ENCODE data around the gene DUSP6. TPM values are rescaled to one million over a fixed set of nuclear protein-coding genes. Genes with fewer than 3 reads are reported as not detected.

The DUSP6 gene
- total and polyA plus RNA-seq, 2 of the 8 experiments (the other 6 are each of a cell fraction or from before 2014, with no cell fraction given): 99.3 to 179 TPM

DNA sequence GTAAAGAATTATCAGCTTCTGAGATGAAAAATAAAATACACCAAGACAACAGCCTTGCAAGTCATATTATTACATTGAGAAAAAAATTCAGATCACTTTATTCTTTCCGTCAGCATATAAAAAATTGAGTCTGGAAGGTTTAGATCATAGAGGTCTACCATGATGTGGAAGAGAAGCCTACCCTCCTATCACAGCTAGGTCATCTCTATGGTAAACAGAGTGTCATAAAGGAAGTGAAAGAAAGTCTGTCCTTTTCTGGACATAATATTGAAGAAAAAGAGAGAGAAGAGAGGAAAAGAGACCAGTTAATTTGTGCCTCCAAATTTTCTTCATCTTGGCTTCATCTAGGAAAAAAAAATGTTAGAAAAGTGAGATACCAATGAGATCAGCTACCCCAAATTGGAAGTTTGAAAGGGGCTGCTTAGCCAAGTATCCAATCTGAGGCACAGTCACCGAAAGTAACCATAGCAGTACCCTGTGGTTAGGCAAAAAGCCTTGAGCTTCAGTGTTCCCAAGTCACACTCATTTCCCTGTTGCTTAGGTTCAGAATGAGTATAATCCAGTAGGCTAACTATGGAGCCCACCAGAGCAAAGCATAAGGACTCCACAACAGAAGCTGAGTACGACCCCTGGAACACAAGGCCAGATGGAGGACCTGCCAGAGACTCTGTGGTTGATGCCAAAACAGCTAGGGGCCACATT lies 38.1 kb downstream of the DUSP6 start:
- Histone ChIP-seq H3K36me3 (ENCODE audit: control insufficient read depth in 2 of 4, insufficient read depth in 4 of 4, low read length in 3 of 4) (no peaks in the 10 kb centered on the region), H3K4me3 (ENCODE audit: extremely low read depth in 1 of 4, insufficient read depth in 2 of 4, low read depth in 3 of 4, low read length in 4 of 4) (no peak overlapping the region), H2AFZ (ENCODE audit: low read length) (no peak overlapping the region), H3K4ac (replicated peaks; ENCODE audit: insufficient read length, low read depth, low read length) (no peak overlapping the region), H4K91ac (replicated peaks; ENCODE audit: insufficient read length, low read length) (no peak overlapping the region), H4K20me1 (replicated peaks in 1 of 2; ENCODE audit: control insufficient read depth in 1 of 2, insufficient read depth in 2 of 2, low read length in 2 of 2) (no peaks in the 10 kb centered on the region), H4K8ac (ENCODE audit: extremely low read depth, insufficient read depth, low read length) (no peak overlapping the region), H3K79me1 (ENCODE audit: low read depth, low read length) (no peaks in the 10 kb centered on the region), H2AK5ac (ENCODE audit: low read depth, low read length) (no peak overlapping the region), H3K9ac (replicated peaks in 1 of 4; ENCODE audit: extremely low read depth in 1 of 4, low read depth in 3 of 4, low read length in 3 of 4) (no peak overlapping the region), H3K4me1 (replicated peaks in 1 of 4; ENCODE audit: control insufficient read depth in 3 of 4, insufficient read depth in 4 of 4, low read length in 3 of 4) (peaks cover 0 to 5% (median 0%) of the 10 kb centered on the region in 4 experiments; a peak in 1 of 7 replicates), H2BK20ac (ENCODE audit: low read length) (no peak overlapping the region), H2BK12ac (ENCODE audit: low read depth, low read length) (no peak overlapping the region), H3K18ac (ENCODE audit: extremely low read depth, low read length) (no peak overlapping the region), H3K56ac (replicated peaks; ENCODE audit: insufficient read length, low read depth, low read length) (no peak overlapping the region), H2BK5ac (ENCODE audit: low read depth, low read length) (no peak overlapping the region), H3K27me3 (replicated peaks in 1 of 4; ENCODE audit: control insufficient read depth in 3 of 4, extremely low read depth in 1 of 4, insufficient read depth in 3 of 4, low read length in 3 of 4) (peaks cover 0 to 1% (median 0%) of the 10 kb centered on the region in 4 experiments; a peak in 1 of 7 replicates), H2BK120ac (replicated peaks; ENCODE audit: low read depth, low read length) (no peak overlapping the region), H3K9me3 (ENCODE audit: insufficient read depth in 2 of 2, low read depth in 1 of 2, low read length in 1 of 2) (no peaks in the 10 kb centered on the region), H2BK15ac (ENCODE audit: low read length) (no peak overlapping the region), H3K4me2 (ENCODE audit: insufficient read depth in 1 of 2, low read depth in 2 of 2, low read length in 2 of 2) (no peak overlapping the region), H3K79me2 (ENCODE audit: control insufficient read depth in 1 of 2, insufficient read depth in 2 of 2, low read length in 2 of 2) (no peaks in the 10 kb centered on the region), H3K27ac (ENCODE audit: low read depth, low read length) (no peak overlapping the region), H3K23ac (ENCODE audit: insufficient read length) (no peak overlapping the region), H3K23me2 (ENCODE audit: low read depth, low read length) (no peaks in the 10 kb centered on the region), H3K14ac (ENCODE audit: insufficient read length) (no peak overlapping the region), H4K5ac (ENCODE audit: insufficient read length, low read depth, low read length) (no peak overlapping the region)
- TF ChIP-seq SP2 (IDR thresholded peaks at IDR 0.05; ENCODE audit: low read length) (no peak), CHD2 (IDR thresholded peaks at IDR 0.05; ENCODE audit: low read length) (no peak), RAD21 (IDR thresholded peaks at IDR 0.05 in 1 of 2, conservative IDR thresholded peaks at IDR 0.05 in 1 of 2; ENCODE audit: low read depth in 2 of 2, low read length in 2 of 2) (no peak)
- no peak for FAIRE-seq
- 86% methylated on average over 3 of the region's 3 CpGs; no CpG with 5 or more reads in 1 of the 2 experiments for WGBS, 2 experiments (ENCODE audit: extremely low coverage in 1 of 2, insufficient coverage in 1 of 2, insufficient read length in 1 of 2, insufficient replicate concordance in 2 of 2, low coverage in 1 of 2, low lambda C conversion rate in 2 of 2, missing lambda C conversion rate in 1 of 2)
- ChIA-PET POLR2A (ENCODE audit: partially characterized antibody) (interaction anchor here (1.1 kb wide), 1 partner anchor 39 kb away, joined by 3 read pairs; no protein-coding TSS in a partner anchor), CTCF (ENCODE audit: partially characterized antibody) (interaction anchor here (1.0 to 1.2 kb wide), 2 partner anchors 11 to 14 kb away, joined by 3 to 4 read pairs; no protein-coding TSS in a partner anchor)
- no peak for DNase-seq (ENCODE audit: low read depth in 1 of 2, low spot score in 2 of 2)
